KG1 (cell line): ENCODE data around the gene CHIT1.

Experiments used
- DNase-seq: peaks from one replicate; lab custom pipeline; 2025; lab: John Stamatoyannopoulos, UW

The CHIT1 gene

GRCh38 chr1:203175237-203175826, 54.1 kb downstream of the CHIT1 start, which contains the start of gene MYBPH:
Gene MYBPH, minus strand, starts transcription at chr1:203175826. Its CDS starts 71 bp downstream, at chr1:203175755.
- DNase-seq, result no peak

- DNase-seq, result no peak
Measured at GRCh38 chr1:203174324-203174985, 55.0 kb downstream of the CHIT1 start.

GRCh38 chr1:203173566-203173965, 55.9 kb downstream of the CHIT1 start:
- DNase-seq, result no peak

- no peak for DNase-seq
Measured at GRCh38 chr1:203173011-203173555, 56.4 kb downstream of the CHIT1 start.

- DNase-seq, result no peak
Measured at GRCh38 chr1:203172184-203173010, 57.1 kb downstream of the CHIT1 start.

- no peak for DNase-seq
Measured at GRCh38 chr1:203171341-203172183, 57.9 kb downstream of the CHIT1 start.

- DNase-seq, result no peak
Measured at GRCh38 chr1:203170625-203171330, 58.7 kb downstream of the CHIT1 start.

GRCh38 chr1:203169770-203170520, 59.5 kb downstream of the CHIT1 start:
- DNase-seq, result no peak

- DNase-seq, result no peak
Measured at GRCh38 chr1:203168991-203169390, 60.5 kb downstream of the CHIT1 start.

GRCh38 chr1:203168256-203168786, 61.2 kb downstream of the CHIT1 start:
- no peak for DNase-seq

- no peak for DNase-seq
Measured at GRCh38 chr1:203167913-203168200, 61.6 kb downstream of the CHIT1 start.

GRCh38 chr1:203167026-203167912, 62.2 kb downstream of the CHIT1 start:
- no peak for DNase-seq

- no peak for DNase-seq
Measured at GRCh38 chr1:203166192-203166940, 63.1 kb downstream of the CHIT1 start.
